GM12865 (cell line): ENCODE results near the gene OBSL1.

Source experiments
- DNase-seq: peaks from one replicate; pipeline ENCODE4 v3.0.0; 2010; ENCODE audit warnings: low read depth
- H3K4me3 ChIP-seq: 2 replicates; pipeline ENCODE4 v1.5.1; 2011; ENCODE audit warnings: mild to moderate bottlenecking, low read depth, low read length, control low read depth
- TF ChIP-seq, protein P1 (sequence below): IDR thresholded peaks from 2 replicates; pipeline ENCODE4 v1.5.1; 2011; ENCODE audit warnings: low read length, control low read depth, low read depth, inconsistent platforms; ENCODE audit not compliant: insufficient read depth; ENCODE audit errors: missing control alignments

OBSL1 gene

DNA sequence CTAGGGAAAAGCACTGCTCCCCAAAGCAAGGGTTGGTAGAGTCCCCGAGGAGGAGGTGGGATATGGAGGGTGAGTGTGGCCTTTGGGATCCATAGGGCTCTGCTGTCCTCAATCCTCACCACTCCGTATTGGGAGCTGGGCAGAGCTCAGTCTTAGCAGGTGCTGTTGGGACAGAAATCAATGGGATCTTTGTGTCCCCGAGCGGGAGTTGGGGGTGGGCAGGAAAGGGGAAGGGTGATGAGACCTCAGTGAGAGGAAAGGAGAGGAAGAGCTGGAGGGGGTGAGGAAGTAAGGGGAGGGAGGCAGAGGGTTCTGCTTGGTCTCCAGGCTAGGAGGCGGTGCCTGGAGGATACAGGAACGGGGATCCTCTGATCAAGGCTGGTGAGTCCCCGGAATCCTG is 54.5 kb downstream of the OBSL1 start:
- TF ChIP-seq, protein P1, sequence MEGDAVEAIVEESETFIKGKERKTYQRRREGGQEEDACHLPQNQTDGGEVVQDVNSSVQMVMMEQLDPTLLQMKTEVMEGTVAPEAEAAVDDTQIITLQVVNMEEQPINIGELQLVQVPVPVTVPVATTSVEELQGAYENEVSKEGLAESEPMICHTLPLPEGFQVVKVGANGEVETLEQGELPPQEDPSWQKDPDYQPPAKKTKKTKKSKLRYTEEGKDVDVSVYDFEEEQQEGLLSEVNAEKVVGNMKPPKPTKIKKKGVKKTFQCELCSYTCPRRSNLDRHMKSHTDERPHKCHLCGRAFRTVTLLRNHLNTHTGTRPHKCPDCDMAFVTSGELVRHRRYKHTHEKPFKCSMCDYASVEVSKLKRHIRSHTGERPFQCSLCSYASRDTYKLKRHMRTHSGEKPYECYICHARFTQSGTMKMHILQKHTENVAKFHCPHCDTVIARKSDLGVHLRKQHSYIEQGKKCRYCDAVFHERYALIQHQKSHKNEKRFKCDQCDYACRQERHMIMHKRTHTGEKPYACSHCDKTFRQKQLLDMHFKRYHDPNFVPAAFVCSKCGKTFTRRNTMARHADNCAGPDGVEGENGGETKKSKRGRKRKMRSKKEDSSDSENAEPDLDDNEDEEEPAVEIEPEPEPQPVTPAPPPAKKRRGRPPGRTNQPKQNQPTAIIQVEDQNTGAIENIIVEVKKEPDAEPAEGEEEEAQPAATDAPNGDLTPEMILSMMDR, result no peak
- DNase-seq, result no peak
- H3K4me3 ChIP-seq, result no peak overlapping the region

DNA sequence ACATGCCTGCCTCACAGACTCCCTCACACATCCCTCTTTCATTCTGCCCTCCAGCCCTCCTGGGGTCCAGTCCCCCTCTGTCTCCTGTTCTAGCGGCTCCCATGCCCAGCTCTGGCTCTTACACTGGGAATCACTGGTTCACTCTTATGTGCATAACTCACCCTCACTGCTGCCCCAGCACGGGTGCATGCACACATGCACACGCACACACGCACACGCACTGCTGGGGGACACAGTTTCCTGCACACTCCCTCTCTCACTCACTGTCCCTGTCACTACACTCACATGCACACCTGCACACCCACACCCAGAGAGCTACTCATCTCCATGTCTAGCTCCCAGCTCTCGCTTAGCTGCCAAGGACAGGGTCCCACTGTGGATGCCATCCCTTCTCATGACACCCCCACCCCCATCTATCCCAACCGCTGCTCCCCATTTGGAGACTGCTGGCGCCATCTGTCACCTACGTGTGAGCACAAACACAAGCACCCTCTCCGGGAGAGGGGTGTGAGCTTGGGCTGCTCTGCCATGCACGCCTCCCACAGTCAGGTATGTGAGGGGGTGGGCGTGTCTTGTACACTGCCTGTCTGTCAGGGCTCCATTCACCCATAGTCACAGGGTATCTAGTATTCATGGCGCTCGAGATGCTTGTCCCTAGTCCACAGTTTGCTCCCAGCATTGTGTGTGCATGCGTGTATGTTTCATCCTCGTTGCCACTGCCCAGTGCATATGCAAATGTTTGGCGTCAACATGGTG is 55.3 kb downstream of the OBSL1 start:
- TF ChIP-seq, protein P1, result no peak
- DNase-seq, result no peak
- H3K4me3 ChIP-seq, result no peak overlapping the region

DNA sequence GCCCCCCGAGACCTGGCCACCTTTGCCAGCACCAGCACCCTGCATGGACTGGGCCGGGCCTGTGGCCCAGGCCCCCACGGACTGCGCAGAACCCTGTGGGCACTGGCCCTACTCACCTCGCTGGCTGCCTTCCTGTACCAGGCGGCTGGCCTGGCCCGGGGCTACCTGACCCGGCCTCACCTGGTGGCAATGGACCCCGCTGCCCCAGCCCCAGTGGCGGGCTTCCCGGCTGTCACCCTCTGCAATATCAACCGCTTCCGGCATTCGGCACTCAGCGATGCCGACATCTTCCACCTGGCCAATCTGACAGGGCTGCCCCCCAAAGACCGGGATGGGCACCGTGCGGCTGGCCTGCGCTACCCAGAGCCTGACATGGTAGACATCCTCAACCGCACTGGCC is 56.5 kb downstream of the OBSL1 start:
- TF ChIP-seq, protein P1, result no peak
- no peak for DNase-seq
- H3K4me3 ChIP-seq, result no peak overlapping the region

DNA sequence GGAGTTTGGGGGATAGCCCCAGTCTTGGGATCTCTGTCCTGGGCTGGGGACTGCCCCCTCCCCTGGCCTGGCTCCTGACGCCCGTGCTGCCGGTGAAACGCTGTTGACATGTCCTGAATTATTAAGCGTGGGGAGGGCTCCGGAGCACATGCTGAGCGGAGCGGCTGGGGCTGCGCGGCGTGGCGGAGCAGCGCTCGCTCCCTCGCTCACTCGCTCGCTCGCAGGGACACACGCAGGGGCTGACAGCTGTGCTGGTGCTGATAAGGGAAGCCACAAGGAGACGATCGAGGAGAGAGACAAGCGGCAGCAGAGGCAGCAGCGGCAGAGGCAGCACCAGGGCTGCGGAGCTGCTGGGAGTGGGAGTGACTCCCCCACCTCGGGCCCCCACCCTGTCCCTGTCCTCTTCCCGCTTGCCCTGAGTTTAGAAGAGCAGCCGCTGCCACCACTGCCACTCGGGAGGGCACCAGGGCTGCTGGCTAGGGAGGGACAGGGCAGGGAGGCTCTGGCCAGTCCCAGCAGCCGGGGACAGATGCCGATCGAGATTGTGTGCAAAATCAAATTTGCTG is 57.1 kb downstream of the OBSL1 start, which contains the start of gene ASIC4:
Gene ASIC4, plus strand, starts transcription at position 287 of the 566 bp plus-strand sequence. Its CDS starts 243 bp downstream, at position 530.
- TF ChIP-seq, protein P1, result no peak
- DNase-seq, result no peak
- no peak within 1 kb of the TSS for H3K4me3 ChIP-seq

DNA sequence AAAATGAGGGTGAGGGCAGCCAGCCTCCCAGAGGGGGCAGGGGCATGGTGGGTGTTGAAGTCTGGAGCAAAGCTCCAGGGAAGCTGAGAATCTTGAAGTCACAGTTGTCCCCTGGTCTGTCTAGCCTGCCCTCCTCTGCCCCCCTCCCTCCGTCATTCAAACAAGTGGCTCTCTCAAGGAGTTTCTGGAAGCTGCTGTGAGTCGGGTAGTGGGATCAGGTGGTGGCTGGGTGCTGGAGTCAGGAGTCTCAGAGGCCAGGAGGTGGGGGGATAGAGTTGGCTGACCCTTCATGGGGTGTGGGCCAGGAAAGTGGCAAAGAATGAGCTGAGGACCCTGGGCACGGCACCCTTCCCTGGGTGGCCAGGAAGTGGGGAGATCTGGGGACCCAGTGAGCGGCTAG is 57.6 kb downstream of the OBSL1 start:
- H3K4me3 ChIP-seq, result no peak overlapping the region
- DNase-seq, result no peak
- TF ChIP-seq, protein P1, result no peak

DNA sequence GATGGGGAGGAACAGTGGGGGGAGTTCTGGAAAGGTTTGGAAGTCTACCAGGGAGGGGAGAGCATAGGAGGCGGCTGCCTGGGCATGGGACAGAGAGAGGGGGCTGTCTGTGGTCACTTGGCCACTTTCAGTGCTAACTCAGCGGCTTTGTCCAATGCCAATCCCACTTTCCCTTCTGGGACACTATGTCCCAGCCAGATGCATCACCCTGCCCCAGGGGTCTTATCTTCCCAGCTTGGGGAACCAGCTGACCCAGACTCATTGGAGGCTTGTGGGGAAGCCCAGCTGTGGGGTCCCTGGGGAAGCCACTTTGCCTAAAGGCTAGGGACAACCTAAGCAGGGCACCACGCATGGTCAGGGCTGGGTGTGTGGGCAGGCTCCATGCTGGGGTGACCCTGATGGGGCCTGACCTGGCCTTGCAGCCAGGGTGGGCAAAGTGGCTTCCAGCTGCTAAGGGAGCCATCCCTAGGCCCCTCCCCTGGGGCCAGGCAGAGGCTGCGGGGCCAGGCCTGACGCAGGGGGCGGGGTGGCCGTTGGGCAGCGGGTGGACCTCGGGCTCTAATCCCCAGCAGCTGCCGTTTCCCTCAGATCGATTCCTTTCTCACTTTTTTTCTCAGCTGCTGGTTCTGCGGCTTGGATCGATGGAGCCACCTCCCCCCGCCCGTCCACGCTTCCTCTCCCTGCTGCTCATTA is 58.7 kb downstream of the OBSL1 start:
- H3K4me3 ChIP-seq, result no peak overlapping the region
- TF ChIP-seq, protein P1, result no peak
- DNase-seq, result no peak
